Naive B cell (primary cell): ENCODE results near the gene GRM4. TPM values are rescaled to one million over a fixed set of nuclear protein-coding genes. Genes with fewer than 3 reads are reported as not detected.
"Not testable (repeated sequence)": the region's sequence is repeated elsewhere in the genome, so short reads cannot be mapped to it uniquely, and the experiment has no call there.

ENCODE experiments used
- ATAC-seq, 2 donors: fragments of 150-1000 bp; cut with Tn5 transposase; 2 replicates each; pipeline ENCODE4 v1.10.0; 2021; ENCODE audit warnings: low read depth in 2 of 2, mild to moderate bottlenecking in 2 of 2, moderate library complexity in 2 of 2
- DNase-seq: peaks from one replicate; pipeline ENCODE4 v3.0.0; 2022
- H3K27ac Mint-ChIP-seq, 6 donors: one replicate each; pipeline ENCODE4 v1.8.0; 2020 to 2022; ENCODE audit warnings: mild to moderate bottlenecking in 6 of 6, mixed read lengths in 6 of 6, moderate library complexity in 5 of 6, inconsistent platforms in 2 of 6
- H3K27me3 Mint-ChIP-seq, 3 donors: one replicate each; pipeline ENCODE4 v1.8.0; 2021 to 2022; ENCODE audit warnings: mixed read lengths in 3 of 3, mild to moderate bottlenecking in 1 of 3
- H3K36me3 Mint-ChIP-seq, 2 donors: one replicate each; pipeline ENCODE4 v1.8.0; 2020 to 2022; ENCODE audit warnings: mixed read lengths in 2 of 2, inconsistent platforms in 1 of 2, mild to moderate bottlenecking in 1 of 2
- H3K4me1 Mint-ChIP-seq, 3 donors: one replicate each; pipeline ENCODE4 v1.8.0; 2020 to 2022; ENCODE audit warnings: mixed read lengths in 3 of 3, inconsistent platforms in 1 of 3, mild to moderate bottlenecking in 1 of 3, moderate library complexity in 1 of 3
- H3K4me3 Mint-ChIP-seq, 8 donors: one replicate each; pipeline ENCODE4 v1.8.0; 2020 to 2022; ENCODE audit warnings: mild to moderate bottlenecking in 8 of 8, mixed read lengths in 8 of 8, moderate library complexity in 8 of 8, inconsistent platforms in 2 of 8
- H3K9me3 Mint-ChIP-seq, 7 donors: one replicate each; pipeline ENCODE4 v1.8.0; 2020 to 2022; ENCODE audit warnings: mixed read lengths in 7 of 7, mild to moderate bottlenecking in 5 of 7, inconsistent platforms in 2 of 7, moderate library complexity in 1 of 7
- polyA plus RNA-seq, 6 donors: library from polyadenylated mRNA; unstranded; fragments of 300-500 nt; fragmentation: Illumina TruSeq; gene quantifications; one replicate each; pipeline ENCODE4 v1.2.3, GENCODE V29; 2021; ENCODE audit warnings: low read depth in 6 of 6

Gene GRM4
- polyA plus RNA-seq, 6 donors from 2014 or later: not detected

- Mint-ChIP-seq H3K4me1 (peaks cover 6 to 15% (median 9%) of the 10 kb centered on the region in 3 donors), H3K36me3 (peaks cover 0 to 18% of the 10 kb centered on the region in 2 donors), H3K27ac (no peak overlapping the region), H3K4me3 (no peak overlapping the region), H3K27me3 (peaks cover 5 to 51% (median 45%) of the 10 kb centered on the region in 3 donors), H3K9me3 (peaks cover 0 to 8% (median 2%) of the 10 kb centered on the region in 7 donors)
- DNase-seq (no peak), ATAC-seq (no peak)
Observed at GRCh38 chr6:34052071-34052825, 93.6 kb downstream of the GRM4 start.

- ATAC-seq (no peak), DNase-seq (no peak)
- peak overlapping the region in 1 of 6 donors; percentile 8 for H3K27ac Mint-ChIP-seq
- peaks cover 5 to 51% (median 45%) of the 10 kb centered on the region in 3 donors for H3K27me3 Mint-ChIP-seq
- peaks cover 6 to 15% (median 13%) of the 10 kb centered on the region in 3 donors for H3K4me1 Mint-ChIP-seq
- H3K4me3 Mint-ChIP-seq: no peak overlapping the region
- peaks cover 0 to 18% of the 10 kb centered on the region in 2 donors for H3K36me3 Mint-ChIP-seq
- peaks cover 0 to 8% (median 2%) of the 10 kb centered on the region in 7 donors for H3K9me3 Mint-ChIP-seq
Observed at GRCh38 chr6:34051331-34051919, 94.5 kb downstream of the GRM4 start.

DNA sequence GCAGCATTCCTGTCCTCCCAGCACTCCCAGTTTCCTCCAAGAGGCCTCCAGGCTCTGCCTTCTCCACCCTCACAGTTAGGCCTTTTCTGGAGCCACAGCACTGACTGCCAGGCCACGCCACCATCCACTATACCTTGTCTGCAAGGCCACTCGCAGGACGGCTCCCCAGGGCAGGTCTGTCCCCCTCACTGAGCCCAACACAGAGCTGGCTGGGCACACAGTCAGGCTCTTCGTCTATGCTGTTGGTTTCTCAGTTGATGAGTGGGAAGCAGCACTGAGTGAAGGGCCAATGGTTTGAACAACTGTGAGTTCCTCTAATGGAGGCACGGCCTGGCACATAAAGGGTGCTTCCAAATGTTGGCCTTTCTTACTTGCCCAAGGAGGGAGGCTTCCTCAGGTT, 95.2 kb downstream of the GRM4 start:
- no peak overlapping the region for H3K27ac Mint-ChIP-seq
- peaks cover 0 to 8% (median 2%) of the 10 kb centered on the region in 7 donors for H3K9me3 Mint-ChIP-seq
- no peak for ATAC-seq
- no peak for DNase-seq
- peaks cover 0 to 18% of the 10 kb centered on the region in 2 donors for H3K36me3 Mint-ChIP-seq
- peaks cover 5 to 46% (median 45%) of the 10 kb centered on the region in 3 donors for H3K27me3 Mint-ChIP-seq
- H3K4me1 Mint-ChIP-seq: peaks cover 2 to 13% (median 12%) of the 10 kb centered on the region in 3 donors
- no peak overlapping the region for H3K4me3 Mint-ChIP-seq

DNA sequence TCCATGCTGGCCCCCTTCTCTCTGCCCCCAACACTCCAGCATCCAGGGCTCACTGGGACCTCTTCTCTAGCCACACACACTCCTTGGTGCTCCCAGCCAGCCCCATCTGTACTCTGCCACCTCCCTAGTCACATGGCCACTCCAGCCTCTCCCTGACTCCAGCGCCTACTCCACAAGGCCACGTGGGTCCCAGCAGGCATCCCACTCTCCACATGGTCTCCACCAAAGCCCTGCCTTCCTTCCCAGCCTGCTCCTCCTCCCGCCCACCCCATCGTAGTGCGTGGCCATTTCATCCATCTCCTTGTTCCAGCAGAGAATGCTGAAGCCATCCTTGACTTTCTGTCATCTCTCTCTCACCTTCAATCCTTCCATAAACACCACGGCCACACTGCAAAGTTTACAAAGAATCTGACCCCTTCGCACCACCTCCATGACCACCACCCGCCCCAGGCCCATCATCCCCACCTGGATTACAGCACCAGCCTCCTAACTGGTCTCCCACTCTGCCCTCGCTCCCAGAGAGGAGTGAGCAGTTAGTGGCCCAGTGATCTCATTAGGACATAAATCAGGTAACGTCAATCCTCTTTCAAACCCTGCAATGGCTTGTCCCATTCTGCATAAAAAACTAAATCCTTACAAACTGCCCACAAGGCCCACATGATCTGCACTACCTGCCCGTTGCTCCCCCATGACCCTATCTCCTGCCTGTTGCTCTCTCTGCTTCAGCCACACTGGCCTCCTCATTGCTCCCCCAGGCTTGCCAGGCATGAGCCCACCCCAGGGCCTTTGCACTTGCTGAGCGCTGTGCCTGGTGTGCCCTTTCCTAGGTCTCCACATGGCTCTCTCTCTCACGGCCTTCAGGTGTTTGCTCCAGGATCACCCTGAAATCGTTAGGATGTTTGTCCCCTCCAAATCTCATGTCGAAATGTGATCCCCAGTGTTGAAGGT, 96.2 kb downstream of the GRM4 start:
- H3K27ac Mint-ChIP-seq: peak overlapping the region in 2 of 6 donors; percentile 38 to 55
- H3K4me3 Mint-ChIP-seq: peak overlapping the region in 1 of 8 donors; percentile 56

GRCh38 chr6:34047913-34048867, 97.7 kb downstream of the GRM4 start:
- no peak overlapping the region for H3K4me3 Mint-ChIP-seq
- peaks cover 5 to 40% (median 34%) of the 10 kb centered on the region in 3 donors for H3K27me3 Mint-ChIP-seq
- peaks cover 0 to 8% (median 2%) of the 10 kb centered on the region in 7 donors for H3K9me3 Mint-ChIP-seq
- DNase-seq (no peak), ATAC-seq (no peak)
- H3K36me3 Mint-ChIP-seq: peaks cover 0 to 18% of the 10 kb centered on the region in 2 donors
- H3K4me1 Mint-ChIP-seq: peaks cover 13 to 26% (median 18%) of the 10 kb centered on the region in 3 donors
- peak overlapping the region in 2 of 6 donors; percentile 24 to 68 for H3K27ac Mint-ChIP-seq

More for the DNA sequence above, 96.2 kb downstream of the GRM4 start:
- Mint-ChIP-seq H3K36me3 (peaks cover 0 to 18% of the 10 kb centered on the region in 2 donors), H3K27me3 (peaks cover 5 to 40% (median 35%) of the 10 kb centered on the region in 3 donors), H3K4me1 (peaks cover 5 to 18% (median 9%) of the 10 kb centered on the region in 3 donors), H3K9me3 (peaks cover 0 to 8% (median 2%) of the 10 kb centered on the region in 7 donors)
- DNase-seq (no peak), ATAC-seq (no peak)

- Mint-ChIP-seq H3K4me1 (peaks cover 13 to 26% (median 18%) of the 10 kb centered on the region in 3 donors), H3K27ac (no peak overlapping the region), H3K36me3 (peaks cover 0 to 18% of the 10 kb centered on the region in 2 donors), H3K4me3 (no peak overlapping the region), H3K27me3 (peaks cover 0 to 26% (median 18%) of the 10 kb centered on the region in 3 donors), H3K9me3 (peaks cover 0 to 8% (median 2%) of the 10 kb centered on the region in 7 donors)
- no peak for ATAC-seq
- DNase-seq: no peak
Observed at GRCh38 chr6:34046617-34047016, 99.3 kb downstream of the GRM4 start.

DNA sequence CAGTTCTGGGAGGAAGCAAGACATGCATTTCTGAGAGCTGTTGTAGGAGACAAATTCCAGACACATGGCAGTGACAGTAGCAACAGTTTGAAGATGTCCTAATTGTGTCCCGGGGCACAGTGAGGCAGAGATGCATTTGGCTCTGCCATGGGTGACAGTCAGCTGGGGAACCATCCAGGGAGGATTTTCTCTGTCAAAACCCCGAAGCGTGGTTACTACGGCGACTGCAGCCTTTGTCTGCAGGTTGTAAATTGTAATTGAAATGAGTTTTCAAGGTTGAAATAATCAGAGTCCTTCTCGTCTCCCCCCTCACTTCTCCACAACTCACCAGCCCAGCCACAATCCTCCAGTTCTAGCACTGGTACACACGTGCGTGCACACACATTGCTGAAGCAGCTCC, 100.1 kb downstream of the GRM4 start:
- peaks cover 0 to 8% (median 2%) of the 10 kb centered on the region in 7 donors for H3K9me3 Mint-ChIP-seq
- peaks cover 0 to 25% (median 15%) of the 10 kb centered on the region in 3 donors for H3K27me3 Mint-ChIP-seq
- no peak overlapping the region for H3K4me3 Mint-ChIP-seq
- DNase-seq: no peak
- H3K4me1 Mint-ChIP-seq: peaks cover 13 to 26% (median 18%) of the 10 kb centered on the region in 3 donors
- no peak for ATAC-seq
- H3K36me3 Mint-ChIP-seq: peaks cover 0 to 18% of the 10 kb centered on the region in 2 donors
- no peak overlapping the region for H3K27ac Mint-ChIP-seq

DNA sequence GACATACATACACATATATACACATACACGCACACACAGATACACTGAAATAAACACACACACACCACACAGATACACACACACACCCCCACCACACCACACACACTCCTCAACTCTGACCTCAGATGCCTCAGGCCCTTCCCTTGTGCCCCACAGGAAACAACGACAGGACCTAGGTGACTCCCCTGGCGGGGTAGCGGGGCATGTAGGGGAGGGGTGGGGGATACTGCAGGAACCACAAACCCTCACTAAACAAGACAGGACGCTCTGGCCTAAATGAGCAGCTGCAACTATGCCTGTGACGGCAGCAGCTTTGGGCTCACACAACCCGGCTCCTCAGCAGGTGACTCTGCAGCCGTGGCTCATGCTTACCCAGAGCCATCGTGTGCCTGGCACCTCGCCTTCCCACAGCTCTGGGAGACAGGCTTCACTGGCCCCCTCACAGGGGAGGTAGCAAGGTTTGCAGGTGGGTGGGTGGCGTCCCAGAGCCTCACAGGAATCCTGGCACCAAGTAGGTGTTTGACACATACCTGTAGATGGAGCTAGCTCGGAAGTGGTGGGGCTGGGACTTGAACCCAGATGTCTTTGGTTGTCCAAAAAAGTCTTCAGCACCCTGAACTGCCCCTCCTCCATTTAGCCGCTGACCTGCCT, 100.8 kb downstream of the GRM4 start:
- Mint-ChIP-seq H3K4me3 (no peak overlapping the region), H3K36me3 (peaks cover 0 to 14% of the 10 kb centered on the region in 2 donors), H3K9me3 (peaks cover 0 to 7% (median under 1%) of the 10 kb centered on the region in 7 donors), H3K27ac (peak overlapping the region in 3 of 6 donors; percentile 52 to 70 (median 65)), H3K27me3 (peaks cover 0 to 18% (median 8%) of the 10 kb centered on the region in 3 donors), H3K4me1 (peaks cover 13 to 26% (median 18%) of the 10 kb centered on the region in 3 donors)
- DNase-seq (peak; percentile 19), ATAC-seq (peak; percentile 73 to 76)

DNA sequence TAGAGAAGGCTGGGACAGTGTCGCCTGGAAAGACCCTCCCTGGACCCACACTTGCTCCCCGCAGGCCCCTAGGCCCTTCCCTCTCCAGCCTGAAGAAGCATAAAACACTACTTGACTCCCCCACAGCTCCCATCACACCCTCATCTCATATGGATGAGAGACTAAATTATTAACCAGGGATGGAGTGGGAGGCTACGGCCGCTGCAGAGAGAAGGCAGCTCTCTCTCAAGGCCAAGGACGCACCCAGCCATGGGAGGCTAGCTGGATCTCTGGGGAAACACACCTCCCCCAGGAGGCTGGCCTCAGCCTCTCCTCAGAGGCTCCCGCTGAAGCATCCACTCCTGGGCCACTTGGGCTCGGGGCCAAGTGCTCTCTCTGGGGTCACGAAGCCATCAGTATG, 102.5 kb downstream of the GRM4 start:
- no peaks in the 10 kb centered on the region for H3K36me3 Mint-ChIP-seq
- H3K9me3 Mint-ChIP-seq: no peaks in the 10 kb centered on the region
- H3K4me3 Mint-ChIP-seq: no peak overlapping the region
- H3K27me3 Mint-ChIP-seq: peaks cover 0 to 6% (median 0%) of the 10 kb centered on the region in 3 donors
- ATAC-seq: no peak
- no peak for DNase-seq
- H3K27ac Mint-ChIP-seq: no peak overlapping the region
- peaks cover 13 to 18% (median 13%) of the 10 kb centered on the region in 3 donors for H3K4me1 Mint-ChIP-seq

GRCh38 chr6:34041998-34042397, 103.9 kb downstream of the GRM4 start:
- Mint-ChIP-seq H3K4me1 (peaks cover 12 to 15% (median 13%) of the 10 kb centered on the region in 3 donors), H3K27me3 (peaks cover 0 to 11% (median 0%) of the 10 kb centered on the region in 3 donors)
- H3K4me3 Mint-ChIP-seq, DNase-seq, H3K9me3 Mint-ChIP-seq, H3K36me3 Mint-ChIP-seq, H3K27ac Mint-ChIP-seq, ATAC-seq: not testable (repeated sequence)

- Mint-ChIP-seq H3K36me3 (no peaks in the 10 kb centered on the region), H3K9me3 (no peaks in the 10 kb centered on the region), H3K27ac (no peak overlapping the region), H3K4me3 (no peak overlapping the region), H3K27me3 (peaks cover 0 to 16% (median 0%) of the 10 kb centered on the region in 3 donors), H3K4me1 (peaks cover 12 to 14% (median 13%) of the 10 kb centered on the region in 3 donors)
- DNase-seq (no peak), ATAC-seq (no peak)
Observed at GRCh38 chr6:34041385-34041784, 104.5 kb downstream of the GRM4 start.
